OCI-LY7 (cell line): ENCODE results near the gene SAP30BP.

Experiments
- CTCF ChIP-seq: fragments of 200-600 bp; sonication (generic); conservative IDR thresholded peaks from 2 replicates; pipeline ENCODE4 v1.5.1; 2014; ENCODE audit warnings: mild to moderate bottlenecking, antibody characterized with exemption, low read length, moderate library complexity, mixed read lengths
- EZH2phosphoT487 ChIP-seq: fragments of 200-600 bp; sonication (generic); IDR thresholded peaks from 2 replicates; pipeline ENCODE4 v1.6.1; 2018; ENCODE audit warnings: low read depth, borderline replicate concordance, mild to moderate bottlenecking, mixed run types, antibody characterized with exemption, low read length, moderate library complexity, mixed read lengths

GRCh38 chr17:75672011-75672410, 4.9 kb downstream of the SAP30BP start:
- TF ChIP-seq CTCF, result no peak
- no peak for TF ChIP-seq EZH2phosphoT487
